KG1 (cell line): ENCODE measurements around the gene C1orf21.

ENCODE experiments used
- DNase-seq: peaks from one replicate; lab custom pipeline; 2025; lab: John Stamatoyannopoulos, UW

Gene C1orf21

GRCh38 chr1:184520336-184520735, 133.5 kb downstream of the C1orf21 start:
- DNase-seq = no peak

GRCh38 chr1:184524248-184524647, 137.4 kb downstream of the C1orf21 start:
- DNase-seq = no peak

- DNase-seq = no peak
Measured at GRCh38 chr1:184527402-184527801, 140.6 kb downstream of the C1orf21 start.

- DNase-seq = no peak
Measured at GRCh38 chr1:184530226-184530625, 143.4 kb downstream of the C1orf21 start.

- no peak for DNase-seq
Measured at GRCh38 chr1:184531296-184531695, 144.5 kb downstream of the C1orf21 start.

GRCh38 chr1:184532199-184532598, 145.4 kb downstream of the C1orf21 start:
- DNase-seq = no peak

GRCh38 chr1:184533049-184533448, 146.2 kb downstream of the C1orf21 start:
- DNase-seq = no peak

GRCh38 chr1:184533915-184534314, 147.1 kb downstream of the C1orf21 start:
- DNase-seq = no peak

- no peak for DNase-seq
Measured at GRCh38 chr1:184534690-184535089, 147.9 kb downstream of the C1orf21 start.

GRCh38 chr1:184535191-184535970, 148.6 kb downstream of the C1orf21 start:
- no peak for DNase-seq

GRCh38 chr1:184536246-184536985, 149.6 kb downstream of the C1orf21 start:
- DNase-seq = no peak

GRCh38 chr1:184539580-184539979, 152.8 kb downstream of the C1orf21 start:
- DNase-seq = no peak

- DNase-seq = no peak
Measured at GRCh38 chr1:184541537-184542152, 154.8 kb downstream of the C1orf21 start.

GRCh38 chr1:184542291-184542690, 155.5 kb downstream of the C1orf21 start:
- DNase-seq = no peak

- DNase-seq = no peak
Measured at GRCh38 chr1:184545601-184546000, 158.8 kb downstream of the C1orf21 start.

GRCh38 chr1:184552446-184552845, 165.6 kb downstream of the C1orf21 start:
- no peak for DNase-seq

GRCh38 chr1:184553845-184554244, 167.0 kb downstream of the C1orf21 start:
- no peak for DNase-seq

- no peak for DNase-seq
Measured at GRCh38 chr1:184555665-184556641, 169.1 kb downstream of the C1orf21 start.

GRCh38 chr1:184556665-184557064, 169.8 kb downstream of the C1orf21 start:
- no peak for DNase-seq

- no peak for DNase-seq
Measured at GRCh38 chr1:184557423-184558347, 170.9 kb downstream of the C1orf21 start.

GRCh38 chr1:184558691-184559090, 171.9 kb downstream of the C1orf21 start:
- no peak for DNase-seq
